Upper lobe of right lung (tissue), 1 donor: ENCODE data around the gene USPL1. TPM values are rescaled to one million over a fixed set of nuclear protein-coding genes. Genes with fewer than 3 reads are reported as not detected.
A peak's percentile ranks its signal among the peaks of the same experiment; 100 is the strongest.

Source experiments
- ATAC-seq: fragments of 200-7000 bp; cut with Tn5 transposase; one replicate; pipeline ENCODE4 v1.9.1; 2020; ENCODE audit warnings: mild to moderate bottlenecking, moderate library complexity
- DNase-seq: peaks from one replicate; pipeline ENCODE4 v3.0.0-alpha.2; 2020
- H3K27ac ChIP-seq: fragments of 200-600 bp; one replicate; pipeline ENCODE4 v1.8.0; 2022
- H3K27me3 ChIP-seq: fragments of 200-600 bp; one replicate; pipeline ENCODE4 v1.8.0; 2022; ENCODE audit warnings: mild to moderate bottlenecking
- H3K36me3 ChIP-seq: fragments of 200-600 bp; one replicate; pipeline ENCODE4 v1.8.0; 2022
- H3K4me1 ChIP-seq: fragments of 200-600 bp; one replicate; pipeline ENCODE4 v1.8.0; 2022
- H3K4me3 ChIP-seq: fragments of 200-600 bp; one replicate; pipeline ENCODE4 v1.8.0; 2022; ENCODE audit warnings: mild to moderate bottlenecking
- H3K9me3 ChIP-seq: fragments of 200-600 bp; one replicate; pipeline ENCODE4 v1.8.0; 2022
- intact Hi-C: fragments of 100-400 bp; cut with DNase I; formaldehyde crosslinking; loops from one replicate; pipeline ENCODE4 v1.11.0; 2022
- total RNA-seq: library from RNA; stranded (reverse); fragmentation: NEBNext Ultra II Directional; extraction: Animal tissue kit (Norgen Biotek cat#: 25700); gene quantifications from one replicate; pipeline ENCODE4 v1.2.1, GENCODE V29; 2021
- TF ChIP-seq, protein P1 (sequence below): fragments of 200-600 bp; IDR thresholded peaks from one replicate; pipeline ENCODE4 v1.8.0; 2022; ENCODE audit warnings: antibody characterized with exemption
- donor health status: DM: no; HTN: yes; CAD: no; lungs with severe emphysema.

The USPL1 gene
- total RNA-seq, 1 donor from 2014 or later, result 13.1 TPM

DNA sequence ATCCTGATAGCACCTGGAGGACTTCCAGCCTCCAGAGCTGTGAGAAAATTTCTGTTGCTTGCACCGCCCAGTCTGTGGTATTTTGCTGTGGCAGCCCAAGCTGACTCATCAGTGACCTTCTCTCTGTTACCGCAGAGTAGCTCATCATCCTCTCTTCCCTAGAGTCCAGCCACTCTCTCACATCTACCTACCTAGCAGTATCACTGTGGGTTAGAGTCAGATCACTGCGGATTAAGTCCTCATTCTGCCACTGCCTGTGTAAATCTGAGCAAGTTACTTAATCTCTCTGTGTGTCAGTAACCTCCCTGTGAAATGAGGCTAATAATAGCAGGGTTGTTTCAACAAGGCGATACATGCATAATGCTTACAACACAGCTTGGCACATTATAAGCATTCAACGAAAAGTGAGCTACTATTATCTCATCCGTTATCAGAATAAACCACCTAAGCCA lies 40.3 kb upstream of the USPL1 start:
- intact Hi-C loops, result no loop called here
- H3K36me3 ChIP-seq, result no peaks in the 10 kb centered on the region
- no peak overlapping the region for H3K4me3 ChIP-seq
- peaks cover 3% of the 10 kb centered on the region for H3K4me1 ChIP-seq
- TF ChIP-seq, protein P1, sequence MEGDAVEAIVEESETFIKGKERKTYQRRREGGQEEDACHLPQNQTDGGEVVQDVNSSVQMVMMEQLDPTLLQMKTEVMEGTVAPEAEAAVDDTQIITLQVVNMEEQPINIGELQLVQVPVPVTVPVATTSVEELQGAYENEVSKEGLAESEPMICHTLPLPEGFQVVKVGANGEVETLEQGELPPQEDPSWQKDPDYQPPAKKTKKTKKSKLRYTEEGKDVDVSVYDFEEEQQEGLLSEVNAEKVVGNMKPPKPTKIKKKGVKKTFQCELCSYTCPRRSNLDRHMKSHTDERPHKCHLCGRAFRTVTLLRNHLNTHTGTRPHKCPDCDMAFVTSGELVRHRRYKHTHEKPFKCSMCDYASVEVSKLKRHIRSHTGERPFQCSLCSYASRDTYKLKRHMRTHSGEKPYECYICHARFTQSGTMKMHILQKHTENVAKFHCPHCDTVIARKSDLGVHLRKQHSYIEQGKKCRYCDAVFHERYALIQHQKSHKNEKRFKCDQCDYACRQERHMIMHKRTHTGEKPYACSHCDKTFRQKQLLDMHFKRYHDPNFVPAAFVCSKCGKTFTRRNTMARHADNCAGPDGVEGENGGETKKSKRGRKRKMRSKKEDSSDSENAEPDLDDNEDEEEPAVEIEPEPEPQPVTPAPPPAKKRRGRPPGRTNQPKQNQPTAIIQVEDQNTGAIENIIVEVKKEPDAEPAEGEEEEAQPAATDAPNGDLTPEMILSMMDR, result no peak
- DNase-seq (no peak), ATAC-seq (peak; percentile 79)
- no peaks in the 10 kb centered on the region for H3K27me3 ChIP-seq
- H3K9me3 ChIP-seq, result no peaks in the 10 kb centered on the region
- H3K27ac ChIP-seq, result no peak overlapping the region

DNA sequence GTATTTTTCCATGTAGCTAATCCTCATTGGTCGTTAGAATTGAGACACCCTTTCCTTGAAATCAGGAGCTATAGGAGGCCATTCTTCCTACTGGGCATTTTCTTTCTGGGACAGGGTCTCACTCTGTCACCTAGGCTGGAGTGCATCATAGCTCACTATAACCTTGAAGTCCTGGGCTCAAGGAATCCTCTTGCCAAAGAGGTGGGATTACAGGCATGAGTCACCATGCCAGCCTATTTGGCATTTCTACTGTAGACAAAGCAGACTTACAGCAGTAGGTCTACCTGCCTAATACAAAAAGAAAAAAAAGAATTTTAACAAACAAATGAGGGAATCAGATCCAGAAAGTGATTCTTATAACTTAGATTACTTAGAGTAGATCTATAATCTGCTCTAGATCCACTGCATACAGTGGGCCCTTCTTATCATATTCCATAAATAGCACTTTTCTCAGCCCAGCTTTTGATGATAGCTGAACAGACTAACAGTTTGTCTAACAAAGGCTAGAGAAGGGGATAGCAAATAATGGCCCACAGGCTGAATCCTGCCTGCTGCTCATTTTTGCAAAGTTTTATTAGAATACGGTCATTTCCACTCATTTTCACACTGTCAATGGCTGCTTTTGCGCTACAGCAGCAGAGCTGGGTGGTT lies 36.7 kb upstream of the USPL1 start:
- Histone ChIP-seq H3K27me3 (no peaks in the 10 kb centered on the region), H3K4me1 (peaks cover 3% of the 10 kb centered on the region), H3K9me3 (no peaks in the 10 kb centered on the region), H3K4me3 (no peak overlapping the region), H3K36me3 (no peaks in the 10 kb centered on the region), H3K27ac (no peak overlapping the region)
- intact Hi-C loops, result no loop called here
- TF ChIP-seq, protein P1, result no peak
- ATAC-seq, result no peak
- DNase-seq, result no peak

DNA sequence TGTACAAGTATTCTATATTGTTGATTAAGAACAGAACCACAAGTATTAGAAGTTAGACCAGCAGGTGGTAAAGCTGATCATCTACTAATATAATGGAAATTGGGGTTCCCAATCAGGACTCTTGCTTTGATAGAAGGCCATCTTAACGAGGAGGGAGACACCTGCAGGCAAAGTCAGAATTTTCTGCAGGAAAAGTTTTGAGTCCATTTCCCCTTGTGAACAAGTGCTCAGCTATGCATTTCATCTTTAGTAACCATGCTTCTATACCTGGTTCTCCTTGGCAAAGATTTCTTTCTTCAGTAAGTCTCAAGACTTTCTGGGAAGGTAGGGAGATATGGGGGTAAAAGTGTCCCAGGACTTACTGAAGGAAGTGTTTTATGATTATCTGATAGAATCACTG lies 36.1 kb upstream of the USPL1 start:
- H3K4me3 ChIP-seq, result no peak overlapping the region
- TF ChIP-seq, protein P1, result peak; percentile 41
- intact Hi-C loops, result no loop called here
- ATAC-seq, result peak; percentile 26
- H3K36me3 ChIP-seq, result no peaks in the 10 kb centered on the region
- H3K27ac ChIP-seq, result no peak overlapping the region
- no peaks in the 10 kb centered on the region for H3K9me3 ChIP-seq
- H3K27me3 ChIP-seq, result no peaks in the 10 kb centered on the region
- no peak for DNase-seq
- peaks cover 3% of the 10 kb centered on the region for H3K4me1 ChIP-seq

DNA sequence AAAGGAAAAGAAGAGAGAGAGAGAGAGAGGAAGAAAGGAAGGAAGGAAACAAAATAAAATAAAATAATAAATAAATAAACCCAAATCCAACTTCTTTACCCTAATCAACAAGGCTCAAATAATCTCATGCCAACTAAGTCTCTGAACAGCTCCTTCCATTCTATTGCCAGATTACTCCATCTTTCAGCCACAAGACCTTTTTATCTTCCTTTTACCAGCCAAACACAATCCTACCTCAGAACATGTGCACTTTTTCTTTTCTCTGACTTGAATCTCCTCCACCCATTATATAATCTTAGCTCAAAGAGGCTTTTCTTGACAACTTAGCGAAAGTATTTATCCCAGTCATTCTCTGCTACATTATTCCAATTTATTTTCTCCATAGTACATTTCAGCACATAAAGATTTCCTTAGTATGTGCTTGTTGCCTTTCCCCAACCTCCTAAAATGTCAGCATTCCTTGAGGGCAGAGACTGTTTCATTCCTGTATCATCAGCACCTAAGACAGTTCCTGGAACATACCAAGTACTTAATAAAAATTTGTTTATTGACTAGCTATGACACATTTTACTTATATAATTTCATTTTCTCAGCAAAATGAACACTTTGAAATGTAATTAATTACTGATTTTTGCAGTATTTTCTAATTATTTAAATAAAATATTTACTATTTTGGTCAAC lies 33.5 kb upstream of the USPL1 start:
- H3K4me1 ChIP-seq, result peaks cover 3% of the 10 kb centered on the region
- no peaks in the 10 kb centered on the region for H3K27me3 ChIP-seq
- DNase-seq (no peak), ATAC-seq (no peak)
- no peaks in the 10 kb centered on the region for H3K36me3 ChIP-seq
- TF ChIP-seq, protein P1, result no peak
- no peak overlapping the region for H3K4me3 ChIP-seq
- intact Hi-C loops, result no loop called here
- no peak overlapping the region for H3K27ac ChIP-seq
- no peaks in the 10 kb centered on the region for H3K9me3 ChIP-seq

DNA sequence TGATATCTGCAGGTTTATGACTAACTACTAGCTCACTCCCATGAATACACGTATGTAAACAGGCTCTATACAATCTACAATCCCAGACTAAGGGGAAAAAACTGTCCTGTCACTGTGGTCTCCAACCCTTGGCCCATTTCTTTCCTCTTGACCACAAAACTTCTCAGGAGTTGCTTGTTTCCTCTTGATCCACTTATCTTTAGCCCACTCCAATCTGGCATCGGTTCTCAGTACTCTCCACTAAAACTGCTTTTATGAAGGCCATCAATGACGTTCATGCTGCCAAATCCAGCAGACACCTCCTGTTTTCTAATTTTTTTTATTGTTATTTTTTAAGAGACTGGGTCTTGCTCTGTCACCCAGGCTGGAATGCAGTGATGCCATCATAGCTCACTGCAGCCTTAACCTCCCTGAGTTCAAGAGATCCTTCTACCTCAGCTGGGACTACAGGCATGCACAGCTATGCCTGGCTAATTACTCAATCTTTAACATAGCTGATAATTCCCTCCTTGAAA lies 31.9 kb upstream of the USPL1 start:
- TF ChIP-seq, protein P1, result no peak

More for the DNA sequence above, 31.9 kb upstream of the USPL1 start:
- Histone ChIP-seq H3K4me3 (no peak overlapping the region), H3K27me3 (no peaks in the 10 kb centered on the region), H3K4me1 (peaks cover 3% of the 10 kb centered on the region), H3K9me3 (no peaks in the 10 kb centered on the region), H3K36me3 (no peaks in the 10 kb centered on the region), H3K27ac (no peak overlapping the region)
- peak; percentile 81 for ATAC-seq
- intact Hi-C loops, result no loop called here
- no peak for DNase-seq
